Choroid plexus epithelial cell (primary cell): ENCODE measurements around the gene METRN.

Experiments
- DNase-seq: peaks from one replicate; pipeline ENCODE4 v3.0.0-alpha.2; 2010; ENCODE audit warnings: low read depth
- H3K4me3 ChIP-seq: 2 replicates; pipeline ENCODE4 v1.5.1; 2011; ENCODE audit warnings: low read depth, mild to moderate bottlenecking, control low read depth, low read length, moderate library complexity
- TF ChIP-seq, protein P1 (sequence below): conservative IDR thresholded peaks from 2 replicates; pipeline ENCODE4 v1.5.1; 2011; ENCODE audit warnings: low read depth, mild to moderate bottlenecking, control low read depth, inconsistent platforms, low read length, moderate library complexity

METRN gene

DNA sequence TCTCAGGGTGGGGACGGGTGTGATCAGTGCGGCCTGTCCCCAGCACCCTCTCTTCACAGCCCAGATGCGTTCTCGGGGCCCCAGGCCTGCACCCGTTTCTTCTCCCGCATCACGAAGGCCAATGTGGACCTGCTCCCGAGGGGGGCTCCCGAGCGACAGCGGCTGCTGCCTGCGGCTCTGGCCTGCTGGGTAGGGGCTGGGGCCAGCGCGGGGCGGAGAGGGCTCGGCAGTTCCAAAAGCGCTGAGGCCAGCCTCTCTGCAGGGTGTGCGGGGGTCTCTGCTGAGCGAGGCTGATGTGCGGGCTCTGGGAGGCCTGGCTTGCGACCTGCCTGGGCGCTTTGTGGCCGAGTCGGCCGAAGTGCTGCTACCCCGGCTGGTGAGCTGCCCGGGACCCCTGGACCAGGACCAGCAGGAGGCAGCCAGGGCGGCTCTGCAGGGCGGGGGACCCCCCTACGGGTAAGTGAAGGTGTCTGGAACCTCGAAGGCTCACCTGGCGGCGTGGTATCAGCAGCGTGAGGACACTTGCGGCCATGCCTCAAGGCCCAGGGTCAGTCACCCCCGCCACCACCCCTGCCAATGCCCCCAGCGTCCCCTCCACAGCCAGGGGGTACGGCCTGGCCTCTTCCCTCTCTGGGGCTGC, 50.0 kb downstream of the METRN start:
- TF ChIP-seq, protein P1, sequence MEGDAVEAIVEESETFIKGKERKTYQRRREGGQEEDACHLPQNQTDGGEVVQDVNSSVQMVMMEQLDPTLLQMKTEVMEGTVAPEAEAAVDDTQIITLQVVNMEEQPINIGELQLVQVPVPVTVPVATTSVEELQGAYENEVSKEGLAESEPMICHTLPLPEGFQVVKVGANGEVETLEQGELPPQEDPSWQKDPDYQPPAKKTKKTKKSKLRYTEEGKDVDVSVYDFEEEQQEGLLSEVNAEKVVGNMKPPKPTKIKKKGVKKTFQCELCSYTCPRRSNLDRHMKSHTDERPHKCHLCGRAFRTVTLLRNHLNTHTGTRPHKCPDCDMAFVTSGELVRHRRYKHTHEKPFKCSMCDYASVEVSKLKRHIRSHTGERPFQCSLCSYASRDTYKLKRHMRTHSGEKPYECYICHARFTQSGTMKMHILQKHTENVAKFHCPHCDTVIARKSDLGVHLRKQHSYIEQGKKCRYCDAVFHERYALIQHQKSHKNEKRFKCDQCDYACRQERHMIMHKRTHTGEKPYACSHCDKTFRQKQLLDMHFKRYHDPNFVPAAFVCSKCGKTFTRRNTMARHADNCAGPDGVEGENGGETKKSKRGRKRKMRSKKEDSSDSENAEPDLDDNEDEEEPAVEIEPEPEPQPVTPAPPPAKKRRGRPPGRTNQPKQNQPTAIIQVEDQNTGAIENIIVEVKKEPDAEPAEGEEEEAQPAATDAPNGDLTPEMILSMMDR = no peak
- no peak overlapping the region for H3K4me3 ChIP-seq
- DNase-seq = no peak

DNA sequence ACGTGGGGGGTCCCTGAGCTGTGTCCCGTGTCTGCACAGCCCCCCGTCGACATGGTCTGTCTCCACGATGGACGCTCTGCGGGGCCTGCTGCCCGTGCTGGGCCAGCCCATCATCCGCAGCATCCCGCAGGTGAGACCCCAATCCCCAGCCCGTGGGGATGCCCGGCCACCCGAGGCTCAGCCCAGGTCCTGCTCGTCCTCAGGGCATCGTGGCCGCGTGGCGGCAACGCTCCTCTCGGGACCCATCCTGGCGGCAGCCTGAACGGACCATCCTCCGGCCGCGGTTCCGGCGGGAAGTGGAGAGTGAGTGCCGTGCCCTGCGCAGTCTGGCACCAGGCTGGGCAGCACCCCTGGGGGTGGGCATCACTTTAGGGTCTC, 50.6 kb downstream of the METRN start:
- TF ChIP-seq, protein P1 = no peak
- H3K4me3 ChIP-seq = no peak overlapping the region
- no peak for DNase-seq

DNA sequence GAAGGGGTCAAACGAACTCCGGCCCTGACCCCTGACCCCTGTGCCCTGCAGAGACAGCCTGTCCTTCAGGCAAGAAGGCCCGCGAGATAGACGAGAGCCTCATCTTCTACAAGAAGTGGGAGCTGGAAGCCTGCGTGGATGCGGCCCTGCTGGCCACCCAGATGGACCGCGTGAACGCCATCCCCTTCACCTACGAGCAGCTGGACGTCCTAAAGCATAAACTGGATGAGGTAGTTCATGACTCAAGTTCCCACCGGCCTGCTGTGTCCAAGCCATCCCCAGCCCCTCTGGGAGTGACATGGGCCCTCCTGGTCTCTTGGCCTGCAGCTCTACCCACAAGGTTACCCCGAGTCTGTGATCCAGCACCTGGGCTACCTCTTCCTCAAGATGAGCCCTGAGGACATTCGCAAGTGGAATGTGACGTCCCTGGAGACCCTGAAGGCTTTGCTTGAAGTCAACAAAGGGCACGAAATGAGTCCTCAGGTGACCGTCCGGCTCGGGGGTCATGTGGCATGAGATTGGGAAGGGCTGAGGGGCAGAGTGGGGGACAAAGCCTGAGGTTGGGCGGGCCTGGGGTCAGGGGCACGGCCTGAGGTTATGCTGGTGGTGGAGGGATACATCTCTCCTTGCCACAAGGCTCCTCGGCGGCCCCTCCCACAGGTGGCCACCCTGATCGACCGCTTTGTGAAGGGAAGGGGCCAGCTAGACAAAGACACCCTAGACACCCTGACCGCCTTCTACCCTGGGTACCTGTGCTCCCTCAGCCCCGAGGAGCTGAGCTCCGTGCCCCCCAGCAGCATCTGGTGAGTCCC, 51.3 kb downstream of the METRN start:
- no peak overlapping the region for H3K4me3 ChIP-seq
- TF ChIP-seq, protein P1 = no peak
- DNase-seq = no peak

DNA sequence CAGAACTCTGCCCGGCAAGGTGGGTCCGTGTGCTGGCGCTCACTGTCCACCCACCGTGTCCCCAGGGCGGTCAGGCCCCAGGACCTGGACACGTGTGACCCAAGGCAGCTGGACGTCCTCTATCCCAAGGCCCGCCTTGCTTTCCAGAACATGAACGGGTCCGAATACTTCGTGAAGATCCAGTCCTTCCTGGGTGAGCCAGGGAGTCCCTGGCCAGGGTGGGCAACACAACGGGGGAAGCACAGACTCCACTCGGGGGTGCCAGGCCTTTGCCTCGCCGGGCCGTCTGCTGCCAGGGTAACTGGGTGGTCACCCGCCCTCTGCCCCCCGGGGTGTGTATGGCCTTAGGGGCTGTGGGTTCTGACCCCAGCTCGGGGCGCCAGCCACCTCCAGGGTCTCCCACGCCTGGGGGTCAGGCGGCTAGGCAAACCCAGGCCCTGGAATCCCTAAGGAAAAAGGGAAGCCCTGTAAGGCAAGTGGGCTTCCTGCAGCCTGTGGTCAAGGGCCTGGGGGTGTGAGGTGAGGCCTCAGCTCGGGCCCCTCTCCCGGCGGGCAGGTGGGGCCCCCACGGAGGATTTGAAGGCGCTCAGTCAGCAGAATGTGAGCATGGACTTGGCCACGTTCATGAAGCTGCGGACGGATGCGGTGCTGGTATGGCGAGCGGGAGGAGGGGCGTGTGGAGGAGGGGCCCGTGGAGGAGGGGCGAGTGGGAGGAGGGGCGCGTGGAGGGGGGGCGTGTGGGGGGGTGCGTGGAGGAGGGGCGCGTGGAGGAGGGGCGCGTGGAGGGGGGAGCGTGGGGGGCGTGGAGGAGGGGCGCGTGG, 52.1 kb downstream of the METRN start:
- DNase-seq = no peak
- TF ChIP-seq, protein P1 = no peak
- no peak overlapping the region for H3K4me3 ChIP-seq

DNA sequence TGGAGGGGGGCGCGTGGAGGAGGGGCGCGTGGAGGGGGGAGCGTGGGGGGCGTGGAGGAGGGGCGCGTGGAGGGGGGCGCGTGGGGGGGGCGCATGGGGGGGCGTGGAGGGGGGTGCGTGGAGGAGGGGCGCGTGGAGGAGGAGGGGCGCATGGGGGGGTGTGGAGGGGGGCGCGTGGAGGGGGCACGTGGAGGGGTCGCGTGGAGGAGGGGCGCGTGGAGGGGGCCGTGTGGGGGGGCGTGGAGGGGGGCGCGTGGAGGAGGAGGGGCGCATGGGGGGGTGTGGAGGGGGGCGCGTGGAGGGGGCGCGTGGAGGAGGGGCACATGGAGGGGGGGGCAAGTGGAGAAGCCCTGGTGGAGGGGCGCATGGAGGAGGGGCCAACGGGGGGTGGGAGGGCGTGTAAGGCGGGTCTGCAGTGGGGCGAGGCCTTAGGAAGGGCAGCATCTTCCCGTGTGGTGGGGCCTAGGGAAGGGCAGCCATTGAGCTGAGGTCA, 52.9 kb downstream of the METRN start:
- DNase-seq = no peak

DNA sequence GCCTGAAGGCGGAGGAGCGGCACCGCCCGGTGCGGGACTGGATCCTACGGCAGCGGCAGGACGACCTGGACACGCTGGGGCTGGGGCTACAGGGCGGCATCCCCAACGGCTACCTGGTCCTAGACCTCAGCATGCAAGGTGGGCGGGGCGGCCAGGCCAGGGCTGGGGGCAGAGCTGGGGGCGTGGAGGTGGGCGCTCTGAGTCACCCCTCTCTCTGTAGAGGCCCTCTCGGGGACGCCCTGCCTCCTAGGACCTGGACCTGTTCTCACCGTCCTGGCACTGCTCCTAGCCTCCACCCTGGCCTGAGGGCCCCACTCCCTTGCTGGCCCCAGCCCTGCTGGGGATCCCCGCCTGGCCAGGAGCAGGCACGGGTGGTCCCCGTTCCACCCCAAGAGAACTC, 53.5 kb downstream of the METRN start:
- TF ChIP-seq, protein P1 = no peak
- DNase-seq = no peak
- H3K4me3 ChIP-seq = no peak overlapping the region

More for the DNA sequence above, 52.9 kb downstream of the METRN start:
- no peak overlapping the region for H3K4me3 ChIP-seq
- TF ChIP-seq, protein P1 = no peak
